ENCODE data around the gene CACNA1G. TPM values are rescaled to one million over a fixed set of nuclear protein-coding genes. Genes with fewer than 3 reads are reported as not detected.

Gene CACNA1G
- polyA plus RNA-seq, 4 donors, result 0.03 to 1.7 TPM; not detected in 2

GRCh38 chr17:50535407-50535806 is 25.1 kb upstream of the CACNA1G start:
- Histone ChIP-seq H3K27ac (ENCODE audit: low read depth in 1 of 3, low read length in 2 of 3) (no peak overlapping the region), H3K4me3 (ENCODE audit: low read depth in 1 of 3, low read length in 3 of 3) (no peak overlapping the region), H3K27me3 (ENCODE audit: control insufficient read depth in 3 of 3, insufficient read depth in 3 of 3, low read length in 3 of 3) (peaks cover 0 to 11% (median 7%) of the 10 kb centered on the region in 3 donors), H3K9me3 (ENCODE audit: control insufficient read depth in 2 of 2, insufficient read depth in 1 of 2, low read depth in 1 of 2, low read length in 1 of 2) (no peaks in the 10 kb centered on the region), H3K4me1 (ENCODE audit: control insufficient read depth in 3 of 3, insufficient read depth in 2 of 3, low read depth in 1 of 3, low read length in 2 of 3) (peaks cover 0 to 55% (median 5%) of the 10 kb centered on the region in 3 donors), H3K36me3 (ENCODE audit: control insufficient read depth in 3 of 3, insufficient read depth in 2 of 3, low read depth in 1 of 3, low read length in 3 of 3) (peaks cover 0 to 13% (median 0%) of the 10 kb centered on the region in 3 donors)
- FAIRE-seq, result no peak
- no peak for DNase-seq
- WGBS, 3 donors, result 58 to 75% (median 62%) methylated on average over 7 of the region's 7 CpGs

DNA sequence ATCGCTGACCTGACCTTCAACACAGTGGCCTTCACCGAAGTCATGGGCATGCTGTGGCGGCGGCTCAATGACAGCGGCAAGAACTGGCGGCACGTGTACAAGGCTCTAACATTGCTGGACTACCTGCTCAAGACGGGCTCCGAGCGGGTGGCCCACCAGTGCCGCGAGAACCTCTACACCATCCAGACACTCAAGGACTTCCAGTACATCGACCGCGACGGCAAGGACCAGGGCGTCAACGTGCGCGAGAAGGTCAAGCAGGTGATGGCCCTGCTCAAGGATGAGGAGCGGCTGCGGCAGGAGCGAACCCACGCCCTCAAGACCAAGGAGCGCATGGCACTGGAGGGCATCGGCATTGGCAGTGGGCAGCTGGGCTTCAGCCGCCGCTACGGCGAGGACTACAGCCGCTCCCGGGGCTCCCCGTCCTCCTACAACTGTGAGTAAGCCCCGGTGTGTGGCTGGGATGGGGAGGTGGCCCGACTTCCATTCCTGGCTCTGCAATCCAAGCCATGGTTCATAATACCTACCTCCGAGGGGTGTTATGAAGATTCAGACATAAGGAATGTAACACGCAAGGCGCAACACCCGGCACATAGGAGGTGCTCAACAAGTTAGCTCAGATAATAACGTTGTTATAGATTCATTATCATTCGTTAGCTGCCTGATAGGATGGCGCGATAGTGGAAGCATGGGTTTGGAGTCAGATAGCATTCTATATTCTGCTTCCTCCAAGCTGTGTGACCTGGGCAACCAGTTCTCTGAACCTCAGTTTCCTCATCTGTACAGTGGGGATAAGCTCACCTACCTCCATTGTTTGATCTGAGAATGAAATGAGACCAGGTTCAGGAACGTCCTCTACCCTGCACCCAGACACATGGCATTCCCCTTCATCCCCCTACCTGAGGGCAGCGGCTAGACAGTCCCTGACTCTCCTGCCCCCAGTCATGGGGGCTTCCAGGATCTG is 23.6 kb upstream of the CACNA1G start:
- Histone ChIP-seq H3K9me3 (ENCODE audit: control insufficient read depth in 2 of 2, insufficient read depth in 1 of 2, low read depth in 1 of 2, low read length in 1 of 2) (no peaks in the 10 kb centered on the region), H3K27ac (ENCODE audit: low read depth in 1 of 3, low read length in 2 of 3) (no peak overlapping the region), H3K27me3 (ENCODE audit: control insufficient read depth in 3 of 3, insufficient read depth in 3 of 3, low read length in 3 of 3) (peaks cover 0 to 11% (median 2%) of the 10 kb centered on the region in 3 donors), H3K4me3 (ENCODE audit: low read depth in 1 of 3, low read length in 3 of 3) (no peak overlapping the region), H3K36me3 (ENCODE audit: control insufficient read depth in 3 of 3, insufficient read depth in 2 of 3, low read depth in 1 of 3, low read length in 3 of 3) (peaks cover 0 to 20% (median 0%) of the 10 kb centered on the region in 3 donors), H3K4me1 (ENCODE audit: control insufficient read depth in 3 of 3, insufficient read depth in 2 of 3, low read depth in 1 of 3, low read length in 2 of 3) (peaks cover 0 to 61% (median 3%) of the 10 kb centered on the region in 3 donors)
- 89 to 93% (median 89%) methylated on average over 45 of the region's 45 CpGs for WGBS, 3 donors
- no peak for DNase-seq
- no peak for FAIRE-seq

DNA sequence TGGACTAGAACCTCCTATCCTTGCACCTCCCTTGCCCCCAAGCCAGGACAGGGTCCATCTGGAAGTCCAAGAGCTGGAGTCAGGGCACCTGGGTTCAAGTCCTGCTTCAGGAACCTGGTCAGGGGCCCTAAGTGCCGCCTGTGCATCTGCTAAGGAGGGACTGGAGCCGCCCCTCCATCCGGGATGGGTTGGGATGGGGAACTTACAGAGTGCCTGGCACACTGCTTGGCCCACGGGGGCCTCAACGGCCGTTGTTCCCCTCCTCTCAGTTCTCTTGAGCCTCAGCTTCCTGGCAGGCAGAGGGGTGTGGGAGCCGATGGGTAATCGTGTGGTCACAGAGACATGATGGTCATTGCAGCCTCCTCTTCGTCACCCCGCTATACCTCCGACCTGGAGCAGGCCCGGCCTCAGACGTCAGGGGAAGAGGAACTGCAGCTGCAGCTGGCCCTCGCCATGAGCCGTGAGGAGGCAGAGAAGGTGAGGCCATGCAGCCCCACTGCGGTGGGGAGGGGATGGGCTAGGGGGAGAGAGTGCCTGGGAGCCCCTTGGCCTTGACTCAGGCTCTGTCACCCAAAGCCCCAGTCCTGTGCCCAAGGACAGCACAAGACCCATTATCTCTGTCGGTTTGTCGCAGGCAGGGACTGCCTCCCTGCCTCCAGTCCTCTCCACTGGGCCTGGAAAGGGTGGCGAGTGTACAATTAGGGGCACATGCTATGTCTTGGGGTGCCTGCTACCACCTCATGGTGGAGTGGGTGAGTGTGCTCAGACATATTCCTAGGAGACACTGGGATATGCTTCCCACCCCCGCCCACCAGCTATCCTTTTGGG is 22.6 kb upstream of the CACNA1G start:
- H3K9me3 ChIP-seq (ENCODE audit: control insufficient read depth in 2 of 2, insufficient read depth in 1 of 2, low read depth in 1 of 2, low read length in 1 of 2), result no peaks in the 10 kb centered on the region
- DNase-seq (no peak), FAIRE-seq (no peak)
- H3K27ac ChIP-seq (ENCODE audit: low read depth in 1 of 3, low read length in 2 of 3), result peak overlapping the region; percentile 52 to 77 (median 52)
- H3K4me1 ChIP-seq (ENCODE audit: control insufficient read depth in 3 of 3, insufficient read depth in 2 of 3, low read depth in 1 of 3, low read length in 2 of 3), result peaks cover 0 to 58% (median 3%) of the 10 kb centered on the region in 3 donors
- no peak overlapping the region for H3K4me3 ChIP-seq (ENCODE audit: low read depth in 1 of 3, low read length in 3 of 3)
- peaks cover 0 to 20% (median 0%) of the 10 kb centered on the region in 3 donors for H3K36me3 ChIP-seq (ENCODE audit: control insufficient read depth in 3 of 3, insufficient read depth in 2 of 3, low read depth in 1 of 3, low read length in 3 of 3)
- WGBS, 3 donors, result 49 to 76% (median 61%) methylated on average over 17 to 20 of the region's 20 CpGs
- peaks cover 0 to 7% (median 2%) of the 10 kb centered on the region in 3 donors for H3K27me3 ChIP-seq (ENCODE audit: control insufficient read depth in 3 of 3, insufficient read depth in 3 of 3, low read length in 3 of 3)

- WGBS, 3 donors, result 33 to 58% (median 49%) methylated on average over 19 to 20 of the region's 20 CpGs
- H3K27ac ChIP-seq (ENCODE audit: low read depth in 1 of 3, low read length in 2 of 3), result peak overlapping the region; percentile 52 to 77 (median 52)
- peak; percentile 86 to 88 for DNase-seq
- H3K4me1 ChIP-seq (ENCODE audit: control insufficient read depth in 3 of 3, insufficient read depth in 2 of 3, low read depth in 1 of 3, low read length in 2 of 3), result peaks cover 0 to 58% (median 5%) of the 10 kb centered on the region in 3 donors
- no peaks in the 10 kb centered on the region for H3K9me3 ChIP-seq (ENCODE audit: control insufficient read depth in 2 of 2, insufficient read depth in 1 of 2, low read depth in 1 of 2, low read length in 1 of 2)
- peaks cover 0 to 20% (median 0%) of the 10 kb centered on the region in 3 donors for H3K36me3 ChIP-seq (ENCODE audit: control insufficient read depth in 3 of 3, insufficient read depth in 2 of 3, low read depth in 1 of 3, low read length in 3 of 3)
- H3K27me3 ChIP-seq (ENCODE audit: control insufficient read depth in 3 of 3, insufficient read depth in 3 of 3, low read length in 3 of 3), result no peaks in the 10 kb centered on the region
- no peak overlapping the region for H3K4me3 ChIP-seq (ENCODE audit: low read depth in 1 of 3, low read length in 3 of 3)
- FAIRE-seq, result no peak
Observed at GRCh38 chr17:50538549-50539410, 21.7 kb upstream of the CACNA1G start.

- no peaks in the 10 kb centered on the region for H3K27me3 ChIP-seq (ENCODE audit: control insufficient read depth in 3 of 3, insufficient read depth in 3 of 3, low read length in 3 of 3)
- no peak for FAIRE-seq
- H3K4me1 ChIP-seq (ENCODE audit: control insufficient read depth in 3 of 3, insufficient read depth in 2 of 3, low read depth in 1 of 3, low read length in 2 of 3), result peaks cover 0 to 50% (median 7%) of the 10 kb centered on the region in 3 donors
- no peak overlapping the region for H3K4me3 ChIP-seq (ENCODE audit: low read depth in 1 of 3, low read length in 3 of 3)
- no peaks in the 10 kb centered on the region for H3K9me3 ChIP-seq (ENCODE audit: control insufficient read depth in 2 of 2, insufficient read depth in 1 of 2, low read depth in 1 of 2, low read length in 1 of 2)
- WGBS, 3 donors, result 68 to 72% (median 68%) methylated on average over 15 of the region's 15 CpGs
- H3K27ac ChIP-seq (ENCODE audit: low read depth in 1 of 3, low read length in 2 of 3), result peak overlapping the region in 2 of 3 donors; percentile 3 to 21
- DNase-seq, result peak; percentile 50 to 75
- peaks cover 0 to 20% (median 0%) of the 10 kb centered on the region in 3 donors for H3K36me3 ChIP-seq (ENCODE audit: control insufficient read depth in 3 of 3, insufficient read depth in 2 of 3, low read depth in 1 of 3, low read length in 3 of 3)
Observed at GRCh38 chr17:50539762-50540559, 20.6 kb upstream of the CACNA1G start.

DNA sequence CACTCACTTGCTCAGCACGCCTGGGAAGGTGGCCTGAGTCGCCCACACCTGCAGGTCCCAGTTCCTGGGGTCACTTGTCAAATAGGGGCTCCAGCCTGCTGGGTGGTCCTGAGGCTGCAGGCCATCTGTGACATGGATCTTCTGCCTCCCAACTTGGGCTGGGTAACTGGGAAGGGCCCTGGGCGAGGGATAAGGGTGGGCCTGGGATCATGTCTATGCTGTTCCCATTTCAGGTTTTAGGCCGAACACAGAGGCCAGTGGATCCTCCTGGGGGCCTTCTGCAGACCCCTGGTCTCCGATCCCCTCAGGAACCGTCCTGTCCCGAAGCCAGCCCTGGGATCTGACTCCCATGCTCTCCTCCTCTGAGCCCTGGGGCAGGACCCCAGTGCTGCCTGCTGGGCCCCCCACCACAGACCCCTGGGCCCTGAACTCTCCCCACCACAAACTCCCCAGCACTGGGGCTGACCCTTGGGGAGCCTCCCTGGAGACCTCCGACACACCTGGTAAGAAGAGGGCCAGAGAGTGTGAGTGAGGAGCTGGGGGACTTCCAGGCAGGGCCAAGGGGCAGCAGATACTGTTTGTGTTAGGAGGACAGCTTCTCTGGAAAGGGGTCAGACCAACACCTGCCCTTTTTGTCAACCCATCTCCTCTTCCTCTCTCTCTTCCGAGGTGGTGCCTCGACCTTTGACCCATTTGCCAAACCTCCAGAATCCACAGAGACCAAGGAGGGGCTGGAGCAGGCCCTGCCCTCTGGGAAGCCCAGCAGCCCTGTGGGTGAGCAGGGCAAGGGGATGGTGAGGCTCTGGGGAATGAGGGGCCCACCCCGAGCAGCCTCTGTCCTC is 19.7 kb upstream of the CACNA1G start:
- DNase-seq, result peak in 1 of 2 donors; percentile 47

GRCh38 chr17:50541402-50541715 is 19.2 kb upstream of the CACNA1G start:
- FAIRE-seq (no peak), DNase-seq (no peak)
- H3K27ac ChIP-seq (ENCODE audit: low read depth in 1 of 3, low read length in 2 of 3), result peak overlapping the region; percentile 26 to 94 (median 46)
- WGBS, 3 donors, result 40 to 58% (median 50%) methylated on average over 8 to 9 of the region's 9 CpGs
- H3K27me3 ChIP-seq (ENCODE audit: control insufficient read depth in 3 of 3, insufficient read depth in 3 of 3, low read length in 3 of 3), result no peaks in the 10 kb centered on the region
- no peaks in the 10 kb centered on the region for H3K9me3 ChIP-seq (ENCODE audit: control insufficient read depth in 2 of 2, insufficient read depth in 1 of 2, low read depth in 1 of 2, low read length in 1 of 2)
- peaks cover 0 to 17% (median 0%) of the 10 kb centered on the region in 3 donors for H3K36me3 ChIP-seq (ENCODE audit: control insufficient read depth in 3 of 3, insufficient read depth in 2 of 3, low read depth in 1 of 3, low read length in 3 of 3)
- H3K4me1 ChIP-seq (ENCODE audit: control insufficient read depth in 3 of 3, insufficient read depth in 2 of 3, low read depth in 1 of 3, low read length in 2 of 3), result peaks cover 0 to 52% (median 7%) of the 10 kb centered on the region in 3 donors
- peak overlapping the region in 2 of 3 donors; percentile 39 to 49 for H3K4me3 ChIP-seq (ENCODE audit: low read depth in 1 of 3, low read length in 3 of 3)

More for the DNA sequence above, 19.7 kb upstream of the CACNA1G start:
- WGBS, 3 donors, result 70 to 92% (median 82%) methylated on average over 9 to 11 of the region's 11 CpGs
- Histone ChIP-seq H3K27me3 (ENCODE audit: control insufficient read depth in 3 of 3, insufficient read depth in 3 of 3, low read length in 3 of 3) (no peaks in the 10 kb centered on the region), H3K4me1 (ENCODE audit: control insufficient read depth in 3 of 3, insufficient read depth in 2 of 3, low read depth in 1 of 3, low read length in 2 of 3) (peaks cover 0 to 50% (median 7%) of the 10 kb centered on the region in 3 donors), H3K9me3 (ENCODE audit: control insufficient read depth in 2 of 2, insufficient read depth in 1 of 2, low read depth in 1 of 2, low read length in 1 of 2) (no peaks in the 10 kb centered on the region), H3K27ac (ENCODE audit: low read depth in 1 of 3, low read length in 2 of 3) (peak overlapping the region; percentile 26 to 46 (median 28)), H3K4me3 (ENCODE audit: low read depth in 1 of 3, low read length in 3 of 3) (no peak overlapping the region), H3K36me3 (ENCODE audit: control insufficient read depth in 3 of 3, insufficient read depth in 2 of 3, low read depth in 1 of 3, low read length in 3 of 3) (peaks cover 0 to 20% (median 0%) of the 10 kb centered on the region in 3 donors)
- no peak for FAIRE-seq

Data from small intestine (tissue), 7 donors.